Esophagus muscularis mucosa (tissue), 4 donors: ENCODE results near the gene DNAH9. TPM values are rescaled to one million over a fixed set of nuclear protein-coding genes. Genes with fewer than 3 reads are reported as not detected.

Source experiments
- DNase-seq: peaks from one replicate; pipeline ENCODE4 v3.0.0-alpha.2; 2017; ENCODE audit errors: extremely low spot score
- H3K27ac ChIP-seq, 4 donors: fragments of 200-600 bp; sonication (generic); replicated peaks in 1 of 4; 1 replicate in 3 of 4; 2 replicates in 1 of 4; pipeline ENCODE4 v1.5.1; 2016 to 2019; ENCODE audit warnings: mild to moderate bottlenecking in 1 of 4
- H3K27me3 ChIP-seq, 4 donors: fragments of 200-600 bp; sonication (generic); one replicate each; pipeline versions ENCODE4 v1.5.1 to v1.6.0; 2016 to 2019
- H3K36me3 ChIP-seq, 4 donors: fragments of 200-600 bp; sonication (generic); one replicate each; pipeline ENCODE4 v1.5.1; 2016 to 2019
- H3K4me1 ChIP-seq, 4 donors: fragments of 200-600 bp; sonication (generic); one replicate each; pipeline ENCODE4 v1.5.1; 2016 to 2019
- H3K4me3 ChIP-seq, 4 donors: fragments of 200-600 bp; sonication (generic); 1 replicate in 2 of 4; 2 replicates in 2 of 4; pipeline ENCODE4 v1.5.1; 2016 to 2019; ENCODE audit warnings: mild to moderate bottlenecking in 4 of 4, moderate library complexity in 1 of 4
- H3K9me3 ChIP-seq, 4 donors: fragments of 200-600 bp; sonication (generic); 1 replicate in 3 of 4; 2 replicates in 1 of 4; pipeline ENCODE4 v1.5.1; 2016 to 2019
- EP300 ChIP-seq: sonication (generic); formaldehyde crosslinking; IDR thresholded peaks from one replicate; pipeline ENCODE4 v1.6.1; 2017; ENCODE audit warnings: antibody characterized with exemption
- POLR2A ChIP-seq: fragments of 450-650 bp; IDR thresholded peaks from one replicate; pipeline ENCODE4 v1.6.1; 2017; ENCODE audit warnings: antibody characterized with exemption, moderate library complexity, mild to moderate bottlenecking, low read depth
- POLR2AphosphoS5 ChIP-seq, 2 donors: sonication (generic); formaldehyde crosslinking; IDR thresholded peaks; one replicate each; pipeline ENCODE4 v1.6.1; 2017; ENCODE audit warnings: antibody characterized with exemption in 2 of 2
- WGBS: methylation state at CpG from one replicate; pipeline ENCODE4 v1.1.5; 2018; 5-methylcytosine and 5-hydroxymethylcytosine counted together
- intact Hi-C: fragments of 100-400 bp; cut with DNase I; formaldehyde crosslinking; loops from one replicate; pipeline ENCODE4 v1.15.1; 2023
- total RNA-seq, 4 donors: library from RNA; depleted of rRNA; stranded (reverse); fragments of >200 nt; gene quantifications; one replicate each; pipeline versions ENCODE4 v1.1.0 to v1.2.1, GENCODE V29; 2016
- TF ChIP-seq, protein P1 (sequence below), 3 experiments: fragments of 200-600 bp in 2 of 3; fragments of 450-650 bp in 1 of 3; sonication (generic) in 2 of 3; IDR thresholded peaks; one replicate each; pipeline ENCODE4 v1.5.1; 2017 to 2019; ENCODE audit warnings: antibody characterized with exemption in 3 of 3, mild to moderate bottlenecking in 2 of 3, moderate library complexity in 1 of 3

Gene DNAH9
- total RNA-seq, 4 donors from 2014 or later = under 0.01 to 0.92 TPM; not detected in 2

DNA sequence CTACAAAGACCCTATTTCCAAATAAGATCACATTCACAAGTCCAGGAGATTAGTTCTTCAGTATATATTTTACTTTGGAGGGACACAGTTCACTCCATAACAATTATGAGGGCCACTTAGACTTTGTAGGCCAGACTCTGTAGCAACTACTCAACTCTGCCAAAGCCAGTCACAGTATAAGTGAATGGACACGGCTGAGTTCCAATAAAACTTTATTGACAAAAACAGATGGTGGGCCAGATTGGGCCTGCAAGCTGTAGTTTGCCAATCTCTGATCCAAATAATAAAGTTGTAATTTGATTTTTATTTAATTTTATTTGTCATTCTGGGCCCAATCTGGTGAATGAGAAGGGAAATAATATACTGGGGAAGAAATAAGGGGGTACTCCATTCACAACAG, 297.9 kb downstream of the DNAH9 start:
- WGBS = 92% methylated on average over 1 of the region's 1 CpG
- no peaks in the 10 kb centered on the region for H3K9me3 ChIP-seq
- intact Hi-C loops = no loop called here

DNA sequence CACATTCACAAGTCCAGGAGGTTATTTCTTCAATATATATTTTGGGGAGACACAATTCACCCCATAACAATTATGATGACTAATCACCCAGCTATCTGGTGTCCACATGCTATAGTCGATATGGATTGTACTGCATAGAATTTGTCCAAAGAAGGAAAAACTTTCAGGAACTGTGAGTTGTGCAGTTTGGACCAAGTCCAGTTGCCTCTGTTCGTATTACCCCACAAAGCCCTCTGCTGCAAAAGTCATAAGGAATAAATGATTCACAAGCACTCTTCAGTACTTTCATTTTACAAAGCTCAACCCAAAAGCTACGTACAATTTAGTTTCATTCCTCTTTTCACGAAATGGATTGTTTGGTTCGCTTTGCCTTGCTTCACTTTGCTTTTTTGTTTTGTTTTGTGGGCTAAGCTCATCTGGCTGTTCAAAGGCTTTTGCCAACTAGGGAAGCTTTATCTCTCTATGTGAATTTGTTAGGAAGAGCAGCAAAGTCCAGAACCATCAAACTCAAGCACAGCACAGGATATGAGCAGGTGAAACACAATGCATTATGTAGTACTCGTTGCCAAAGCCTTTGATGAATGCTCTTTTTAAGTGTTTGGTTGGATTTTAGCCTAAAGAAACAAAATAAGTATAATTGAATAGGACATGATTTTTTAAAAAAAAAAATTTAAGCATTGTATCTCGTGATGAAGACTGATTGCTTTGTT, 300.4 kb downstream of the DNAH9 start:
- intact Hi-C loops = no loop called here
- Histone ChIP-seq H3K36me3 (no peaks in the 10 kb centered on the region), H3K9me3 (no peaks in the 10 kb centered on the region), H3K4me1 (peaks cover 0 to 10% (median 4%) of the 10 kb centered on the region in 4 donors), H3K27me3 (no peaks in the 10 kb centered on the region), H3K4me3 (no peak overlapping the region), H3K27ac (no peak overlapping the region)
- 54% methylated on average over 7 of the region's 7 CpGs for WGBS
- TF ChIP-seq POLR2A (no peak), EP300 (no peak), POLR2AphosphoS5 (IDR thresholded peaks at IDR 0.05) (no peak)
- TF ChIP-seq, protein P1, sequence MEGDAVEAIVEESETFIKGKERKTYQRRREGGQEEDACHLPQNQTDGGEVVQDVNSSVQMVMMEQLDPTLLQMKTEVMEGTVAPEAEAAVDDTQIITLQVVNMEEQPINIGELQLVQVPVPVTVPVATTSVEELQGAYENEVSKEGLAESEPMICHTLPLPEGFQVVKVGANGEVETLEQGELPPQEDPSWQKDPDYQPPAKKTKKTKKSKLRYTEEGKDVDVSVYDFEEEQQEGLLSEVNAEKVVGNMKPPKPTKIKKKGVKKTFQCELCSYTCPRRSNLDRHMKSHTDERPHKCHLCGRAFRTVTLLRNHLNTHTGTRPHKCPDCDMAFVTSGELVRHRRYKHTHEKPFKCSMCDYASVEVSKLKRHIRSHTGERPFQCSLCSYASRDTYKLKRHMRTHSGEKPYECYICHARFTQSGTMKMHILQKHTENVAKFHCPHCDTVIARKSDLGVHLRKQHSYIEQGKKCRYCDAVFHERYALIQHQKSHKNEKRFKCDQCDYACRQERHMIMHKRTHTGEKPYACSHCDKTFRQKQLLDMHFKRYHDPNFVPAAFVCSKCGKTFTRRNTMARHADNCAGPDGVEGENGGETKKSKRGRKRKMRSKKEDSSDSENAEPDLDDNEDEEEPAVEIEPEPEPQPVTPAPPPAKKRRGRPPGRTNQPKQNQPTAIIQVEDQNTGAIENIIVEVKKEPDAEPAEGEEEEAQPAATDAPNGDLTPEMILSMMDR (IDR thresholded peaks at IDR 0.05) = no peak
- DNase-seq = no peak

More for the DNA sequence above, 297.9 kb downstream of the DNAH9 start:
- Histone ChIP-seq H3K4me1 (peaks cover 0 to 10% (median 4%) of the 10 kb centered on the region in 4 donors), H3K4me3 (no peak overlapping the region), H3K36me3 (no peaks in the 10 kb centered on the region), H3K27me3 (no peaks in the 10 kb centered on the region), H3K27ac (no peak overlapping the region)
- no peak for DNase-seq
- TF ChIP-seq POLR2AphosphoS5 (IDR thresholded peaks at IDR 0.05) = no peak
- TF ChIP-seq, protein P1 (IDR thresholded peaks at IDR 0.05) = no peak
- TF ChIP-seq EP300 = no peak
- TF ChIP-seq POLR2A = no peak

DNA sequence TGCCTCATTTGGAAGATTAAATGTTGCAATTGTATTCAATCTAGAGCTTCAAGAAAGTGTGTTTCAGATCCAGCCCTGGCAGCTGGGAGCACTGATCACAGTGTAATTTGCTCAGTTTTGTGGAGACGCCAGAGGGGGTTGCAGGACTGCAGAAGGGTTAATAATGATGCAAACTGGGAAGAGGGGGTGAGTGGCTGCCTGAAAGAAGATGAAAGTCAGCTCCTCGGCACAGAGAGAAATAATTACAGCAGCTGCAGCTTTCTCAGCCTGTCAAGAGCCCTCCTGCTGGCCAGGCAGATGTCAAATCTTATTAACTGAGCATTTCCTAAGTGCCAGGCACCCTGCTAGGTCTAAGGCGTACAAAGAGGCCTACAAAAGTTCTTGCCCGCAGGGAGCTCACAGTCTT, 301.3 kb downstream of the DNAH9 start:
- H3K36me3 ChIP-seq = no peaks in the 10 kb centered on the region
- no peaks in the 10 kb centered on the region for H3K27me3 ChIP-seq
- no peak for DNase-seq
- H3K9me3 ChIP-seq = no peaks in the 10 kb centered on the region
- TF ChIP-seq EP300 = no peak
- no peak for TF ChIP-seq POLR2A
- TF ChIP-seq POLR2AphosphoS5 (IDR thresholded peaks at IDR 0.05) = no peak
- TF ChIP-seq, protein P1 (IDR thresholded peaks at IDR 0.05) = no peak
- intact Hi-C loops = no loop called here
- no peak overlapping the region for H3K4me3 ChIP-seq
- H3K27ac ChIP-seq = no peak overlapping the region
- WGBS = 41% methylated on average over 4 of the region's 4 CpGs
- peaks cover 0 to 10% (median 4%) of the 10 kb centered on the region in 4 donors for H3K4me1 ChIP-seq

DNA sequence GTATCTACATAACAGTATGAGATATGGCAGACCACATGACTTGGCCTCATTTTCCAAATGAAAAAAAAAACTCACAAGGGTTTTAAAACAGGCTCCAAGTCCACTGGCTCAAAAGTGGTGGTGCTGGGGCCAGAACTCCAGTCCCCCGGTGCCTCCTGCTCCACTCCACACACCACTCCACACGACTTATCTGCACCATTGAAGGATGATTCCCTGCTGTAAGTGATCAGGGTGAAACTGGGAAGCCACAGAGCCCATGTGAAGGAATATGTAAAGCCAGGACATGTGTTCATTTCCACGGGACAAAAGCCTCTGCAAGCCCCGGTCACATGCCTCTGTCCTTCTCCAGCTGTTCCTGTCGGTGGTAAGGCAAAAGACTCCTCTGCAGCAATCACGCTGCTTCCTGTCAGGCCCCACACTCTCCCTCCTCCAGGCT, 301.8 kb downstream of the DNAH9 start:
- intact Hi-C loops = no loop called here
- 39% methylated on average over 6 of the region's 6 CpGs for WGBS
- no peak overlapping the region for H3K27ac ChIP-seq
- peaks cover 0 to 10% (median 4%) of the 10 kb centered on the region in 4 donors for H3K4me1 ChIP-seq
- TF ChIP-seq, protein P1 (IDR thresholded peaks at IDR 0.05) = no peak
- TF ChIP-seq EP300 = no peak
- TF ChIP-seq POLR2AphosphoS5 (IDR thresholded peaks at IDR 0.05) = no peak
- no peak for TF ChIP-seq POLR2A
- no peaks in the 10 kb centered on the region for H3K27me3 ChIP-seq
- DNase-seq = no peak
- H3K4me3 ChIP-seq = no peak overlapping the region
- no peaks in the 10 kb centered on the region for H3K36me3 ChIP-seq
- no peaks in the 10 kb centered on the region for H3K9me3 ChIP-seq

DNA sequence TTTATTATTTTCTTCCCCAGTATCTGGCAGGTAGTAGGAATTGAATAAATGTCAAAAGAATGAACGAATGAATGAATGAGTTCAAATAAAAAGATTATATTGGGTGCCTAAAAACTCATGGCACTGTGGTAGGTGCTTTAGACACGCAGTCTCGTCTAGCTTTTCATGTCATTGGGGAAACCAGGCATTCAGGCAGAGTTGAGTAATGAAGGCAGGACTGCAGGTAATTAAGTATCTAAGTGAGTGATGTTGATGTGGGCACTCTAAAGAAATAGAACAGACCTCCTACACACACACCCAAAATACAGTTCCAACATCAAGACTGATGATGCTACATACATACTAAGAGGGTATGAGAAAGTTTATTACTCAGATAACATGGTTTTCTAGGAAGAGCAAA, 302.4 kb downstream of the DNAH9 start:
- H3K36me3 ChIP-seq = no peaks in the 10 kb centered on the region
- H3K9me3 ChIP-seq = no peaks in the 10 kb centered on the region
- DNase-seq = no peak
- intact Hi-C loops = no loop called here
- no peaks in the 10 kb centered on the region for H3K27me3 ChIP-seq
- no peak overlapping the region for H3K4me3 ChIP-seq
- peaks cover 0 to 10% (median 4%) of the 10 kb centered on the region in 4 donors for H3K4me1 ChIP-seq
- 79% methylated on average over 3 of the region's 3 CpGs for WGBS
- TF ChIP-seq EP300 (no peak), POLR2AphosphoS5 (IDR thresholded peaks at IDR 0.05) (no peak), POLR2A (no peak)
- TF ChIP-seq, protein P1 (IDR thresholded peaks at IDR 0.05) = no peak
- no peak overlapping the region for H3K27ac ChIP-seq
